ENCODE measurements around the gene RDM1. TPM values are rescaled to one million over a fixed set of nuclear protein-coding genes. Genes with fewer than 3 reads are reported as not detected.

Gene RDM1
- polyA plus RNA-seq, 2 of the 4 experiments (the other 2 are of a cell fraction), result 4.3 to 4.6 TPM

- no peak overlapping the region for H3K4me2 ChIP-seq
- peaks cover 15% of the 10 kb centered on the region for H3K4me1 ChIP-seq
- H3K4me3 ChIP-seq, result no peak overlapping the region
- no peak overlapping the region for H3K27ac ChIP-seq
- CTCF ChIA-PET, result interaction anchor here (1.1 kb wide), 1 partner anchor 125 kb away, joined by 4 read pairs; no protein-coding TSS in a partner anchor
- DNase-seq (ENCODE audit: low read depth in 1 of 2, low spot score in 1 of 2) (no peak), FAIRE-seq (no peak), ATAC-seq (no peak)
- 56% methylated on average over 2 of the region's 2 CpGs for WGBS (ENCODE audit: missing lambda C conversion rate)
- TF ChIP-seq CHD4 (IDR thresholded peaks at IDR 0.05; ENCODE audit: borderline replicate concordance) (no peak), MAFK (IDR thresholded peaks at IDR 0.05; ENCODE audit: partially characterized antibody) (no peak), ESRRA (IDR thresholded peaks at IDR 0.05; ENCODE audit: borderline replicate concordance, low read length) (no peak), MYC (IDR thresholded peaks at IDR 0.05; ENCODE audit: borderline replicate concordance, low read length) (no peak), TP53 (CRISPR knock-in tag; IDR thresholded peaks at IDR 0.05) (no peak), HES2 (IDR thresholded peaks at IDR 0.05) (no peak), NR3C1 (IDR thresholded peaks at IDR 0.05) (no peak), ZC3H11A (IDR thresholded peaks at IDR 0.05) (no peak), CBX2 (IDR thresholded peaks at IDR 0.05; ENCODE audit: borderline replicate concordance, low read depth) (no peak), RAD21 (conservative IDR thresholded peaks at IDR 0.05 in 1 of 2, IDR thresholded peaks at IDR 0.05 in 1 of 2) (no peak), CTCF (IDR thresholded peaks at IDR 0.05) (no peak), RFX5 (IDR thresholded peaks at IDR 0.05) (no peak), MAX (IDR thresholded peaks at IDR 0.05) (no peak), JUNB (IDR thresholded peaks at IDR 0.05) (no peak)
- no peaks in the 10 kb centered on the region for H3K9me3 ChIP-seq
- POLR2A ChIA-PET, result no interaction called here
Measured at GRCh38 chr17:35889241-35889640, 41.3 kb downstream of the RDM1 start.

- CTCF ChIA-PET, result interaction anchor here (1.6 to 1.9 kb wide), 2 partner anchors 8 to 30 kb away, joined by 4 to 8 read pairs; no protein-coding TSS in a partner anchor
- no peak for TF ChIP-seq MAZ (IDR thresholded peaks at IDR 0.05; ENCODE audit: borderline replicate concordance, low read depth, low read length)
- no peak for TF ChIP-seq JUN (IDR thresholded peaks at IDR 0.05)
- TF ChIP-seq MYC (IDR thresholded peaks at IDR 0.05; ENCODE audit: borderline replicate concordance, low read length), result no peak
- no peak for TF ChIP-seq MAFK (IDR thresholded peaks at IDR 0.05; ENCODE audit: partially characterized antibody)
- no peak for TF ChIP-seq NPAS2 (CRISPR knock-in tag; IDR thresholded peaks at IDR 0.05; ENCODE audit: borderline replicate concordance)
- no peak for TF ChIP-seq NR3C1 (IDR thresholded peaks at IDR 0.05)
- TF ChIP-seq E2F6 (IDR thresholded peaks at IDR 0.05; ENCODE audit: borderline replicate concordance, low read depth), result no peak
- TF ChIP-seq SREBF2 (IDR thresholded peaks at IDR 0.05), result no peak
- no peak for TF ChIP-seq ELK1 (IDR thresholded peaks at IDR 0.05; ENCODE audit: low read depth, low read length)
- TF ChIP-seq RCOR1 (IDR thresholded peaks at IDR 0.05; ENCODE audit: low read depth, low read length), result no peak
- no peak for TF ChIP-seq TP53 (CRISPR knock-in tag; IDR thresholded peaks at IDR 0.05)
- TF ChIP-seq HOXB13 (CRISPR knock-in tag; IDR thresholded peaks at IDR 0.05; ENCODE audit: low read depth), result no peak
- no peak for TF ChIP-seq ATOH8 (CRISPR knock-in tag; IDR thresholded peaks at IDR 0.05; ENCODE audit: low read depth)
- no peak for TF ChIP-seq USF2 (IDR thresholded peaks at IDR 0.05)
- TF ChIP-seq ZC3H11A (IDR thresholded peaks at IDR 0.05), result no peak
- TF ChIP-seq CBX2 (IDR thresholded peaks at IDR 0.05; ENCODE audit: borderline replicate concordance, low read depth), result no peak
- TF ChIP-seq HOXA7 (CRISPR knock-in tag; IDR thresholded peaks at IDR 0.05), result no peak
- no peak for TF ChIP-seq BCL3 (IDR thresholded peaks at IDR 0.05)
- TF ChIP-seq POLR2A (IDR thresholded peaks at IDR 0.05; ENCODE audit: low read length), result no peak
- Histone ChIP-seq H3K27ac (no peak within 1 kb of the TSS), H3K9me3 (no peaks in the 10 kb centered on the region), H3K4me3 (no peak within 1 kb of the TSS), H3K4me1 (no peaks in the 10 kb centered on the region), H3K4me2 (0 out of 3 replicates have a peak within 1 kb of the TSS, but pooled peaks have one; percentile 4)
- no peak for FAIRE-seq
- ATAC-seq, result peak; percentile 14 to 30; a peak in 3 of 6 replicates
- no peak for DNase-seq (ENCODE audit: low read depth in 1 of 2, low spot score in 1 of 2)
- POLR2A ChIA-PET, result no interaction called here
- 67% methylated on average over 11 of the region's 11 CpGs for WGBS (ENCODE audit: missing lambda C conversion rate)
Measured at GRCh38 chr17:35879773-35880654, 50.6 kb downstream of the RDM1 start, which contains the start of gene CCL5. Gene CCL5, minus strand, starts transcription at chr17:35880360.

All from A549 (cell line).